Neural progenitor cell (in vitro differentiated cells): ENCODE data around the gene CENPC.

Experiments used
- EZH2 ChIP-seq: fragments of 200-600 bp; sonication (generic); IDR thresholded peaks from 2 replicates; pipeline ENCODE4 v1.6.1; 2017; ENCODE audit warnings: antibody characterized with exemption, mild to moderate bottlenecking, moderate library complexity
- EZH2phosphoT487 ChIP-seq: fragments of 200-600 bp; sonication (generic); IDR thresholded peaks from 2 replicates; pipeline ENCODE4 v1.6.1; 2017; ENCODE audit warnings: antibody characterized with exemption
- TF ChIP-seq, protein P1 (sequence below): fragments of 200-600 bp; sonication (generic); IDR thresholded peaks from 2 replicates; pipeline ENCODE4 v1.5.1; 2017; ENCODE audit warnings: antibody characterized with exemption, mild to moderate bottlenecking

DNA sequence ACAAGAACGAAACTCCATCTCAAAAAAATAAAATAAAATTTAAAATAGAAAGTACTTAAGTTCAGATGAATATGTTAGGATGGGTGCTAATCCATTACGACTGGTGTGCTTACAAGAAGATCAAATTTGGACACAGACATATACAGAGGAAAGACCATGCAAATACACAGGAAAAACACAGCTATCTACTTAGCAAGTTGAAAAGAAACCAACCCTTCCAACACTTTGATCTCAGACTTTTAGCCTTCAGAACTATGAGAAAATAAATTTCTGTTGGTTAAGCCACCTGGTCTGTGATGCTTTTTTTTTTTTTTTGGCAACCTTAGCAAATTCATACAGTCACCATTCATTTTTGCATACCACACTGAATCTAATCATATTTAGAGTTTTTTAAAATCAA lies 116.5 kb downstream of the CENPC start:
- TF ChIP-seq, protein P1, sequence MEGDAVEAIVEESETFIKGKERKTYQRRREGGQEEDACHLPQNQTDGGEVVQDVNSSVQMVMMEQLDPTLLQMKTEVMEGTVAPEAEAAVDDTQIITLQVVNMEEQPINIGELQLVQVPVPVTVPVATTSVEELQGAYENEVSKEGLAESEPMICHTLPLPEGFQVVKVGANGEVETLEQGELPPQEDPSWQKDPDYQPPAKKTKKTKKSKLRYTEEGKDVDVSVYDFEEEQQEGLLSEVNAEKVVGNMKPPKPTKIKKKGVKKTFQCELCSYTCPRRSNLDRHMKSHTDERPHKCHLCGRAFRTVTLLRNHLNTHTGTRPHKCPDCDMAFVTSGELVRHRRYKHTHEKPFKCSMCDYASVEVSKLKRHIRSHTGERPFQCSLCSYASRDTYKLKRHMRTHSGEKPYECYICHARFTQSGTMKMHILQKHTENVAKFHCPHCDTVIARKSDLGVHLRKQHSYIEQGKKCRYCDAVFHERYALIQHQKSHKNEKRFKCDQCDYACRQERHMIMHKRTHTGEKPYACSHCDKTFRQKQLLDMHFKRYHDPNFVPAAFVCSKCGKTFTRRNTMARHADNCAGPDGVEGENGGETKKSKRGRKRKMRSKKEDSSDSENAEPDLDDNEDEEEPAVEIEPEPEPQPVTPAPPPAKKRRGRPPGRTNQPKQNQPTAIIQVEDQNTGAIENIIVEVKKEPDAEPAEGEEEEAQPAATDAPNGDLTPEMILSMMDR, result no peak
- TF ChIP-seq EZH2 (no peak), EZH2phosphoT487 (no peak)
